Stimulated activated CD8-positive, alpha-beta memory T cell treated with anti-CD3 and anti-CD28 coated beads, Interleukin-7, amount 100 ng/mL, for 24 hours (primary cell): ENCODE measurements around the gene TEX26.

Source experiments
- DNase-seq: peaks from one replicate; pipeline ENCODE4 v3.0.0-alpha.2; 2020; ENCODE audit warnings: low read depth

The TEX26 gene

DNA sequence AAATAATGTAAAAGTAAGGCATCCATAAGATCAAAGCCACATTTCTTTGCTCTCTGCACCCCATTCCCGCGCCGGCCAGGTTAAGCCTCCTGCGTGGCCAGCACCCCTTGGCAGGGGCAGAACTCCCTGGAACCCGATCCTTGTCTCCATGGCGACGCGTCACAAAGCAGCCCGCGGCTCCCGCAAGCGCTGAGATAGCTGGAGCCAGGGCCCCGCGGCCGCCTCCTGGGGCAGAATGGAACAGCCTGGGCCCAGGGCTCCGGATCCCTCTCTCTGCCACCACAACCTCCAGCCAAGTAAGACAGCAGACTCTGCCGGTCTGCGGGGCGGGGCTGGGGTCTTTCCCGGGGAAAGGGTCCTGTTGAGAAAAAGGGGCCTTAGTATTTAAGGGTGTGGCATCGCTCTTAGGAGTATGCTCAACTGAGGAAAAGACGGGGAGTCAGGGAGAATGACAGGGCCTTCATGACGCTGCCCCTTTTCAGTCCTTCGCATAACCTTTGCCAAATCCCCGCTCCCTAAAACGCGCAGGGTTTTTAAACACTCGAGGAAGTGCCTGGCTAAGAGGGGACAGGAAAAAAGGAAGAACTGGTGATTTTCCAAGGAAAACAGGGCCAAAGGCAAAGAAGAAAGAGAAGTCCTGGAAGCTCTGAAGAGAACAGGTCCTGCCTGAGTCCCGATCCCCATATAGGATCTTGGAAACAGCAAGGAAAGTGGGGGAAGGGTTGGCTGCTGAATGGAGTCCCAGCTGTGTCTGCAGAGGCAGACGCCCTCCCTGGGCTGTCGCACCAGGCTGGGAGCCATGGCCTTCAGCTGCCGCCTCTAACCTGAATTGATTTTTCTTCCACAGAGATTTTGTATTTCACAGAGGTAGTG, at the start of gene TEX26:
TSS of gene TEX26 (plus strand) at position 176 of the 873 bp plus-strand sequence. CDS start at position 236, 60 bp downstream.
- no peak for DNase-seq

DNA sequence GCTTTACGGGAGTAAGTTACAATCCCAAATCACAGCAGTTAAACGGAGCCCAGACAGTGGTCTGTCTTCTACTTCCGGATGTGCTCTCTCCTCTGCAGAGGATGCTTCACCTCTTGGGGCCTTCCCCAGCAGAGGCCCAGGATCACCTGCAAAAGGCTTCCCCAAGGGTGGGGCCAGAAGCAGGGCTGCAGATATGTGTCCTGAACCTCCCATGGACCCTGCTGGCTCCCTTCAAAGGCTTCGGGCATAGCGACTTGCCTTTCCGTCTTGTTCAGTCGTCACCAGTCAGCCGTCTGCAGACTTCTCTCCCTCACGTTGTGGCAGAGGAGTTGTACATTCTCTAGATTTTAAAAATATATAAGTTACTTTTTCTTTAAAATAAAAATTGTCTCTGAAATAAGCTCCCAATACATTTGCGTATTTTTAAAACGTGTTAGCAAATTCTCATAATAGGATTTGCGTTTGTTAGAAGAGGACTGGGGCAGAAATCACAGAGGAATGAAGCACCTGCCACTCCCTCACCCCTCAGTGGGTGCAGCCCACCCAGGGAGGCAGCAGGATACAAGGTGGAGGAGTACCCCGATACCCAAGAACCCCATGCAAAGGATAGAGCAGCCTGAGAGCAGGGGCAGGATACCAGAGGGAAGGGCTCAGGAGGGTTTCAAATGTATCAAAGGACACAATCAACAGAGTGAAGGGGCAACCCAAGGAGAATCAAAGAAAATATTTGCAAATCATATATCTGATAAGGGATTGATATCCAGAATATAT, 49.3 kb upstream of the TEX26 start:
- DNase-seq = no peak

DNA sequence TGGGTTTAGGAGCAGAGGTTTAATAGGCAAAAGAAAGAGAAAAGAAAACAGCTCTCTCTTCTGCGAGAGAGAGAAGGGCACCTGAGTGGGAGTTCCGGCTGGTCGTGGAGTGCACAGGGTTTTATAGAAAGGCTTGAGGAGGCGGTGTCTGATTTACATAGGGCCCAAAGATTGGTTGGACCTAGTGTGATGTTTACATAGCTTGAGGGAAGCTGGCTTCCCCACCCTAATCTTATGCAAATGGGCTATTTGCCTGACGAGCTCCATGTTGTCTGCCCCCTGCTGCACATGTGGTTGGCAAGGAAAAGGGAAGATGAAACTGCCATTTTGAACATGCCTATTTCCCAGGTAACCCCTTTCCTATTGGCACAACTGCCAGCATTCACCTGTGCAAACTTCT, 47.9 kb upstream of the TEX26 start:
- DNase-seq = no peak

DNA sequence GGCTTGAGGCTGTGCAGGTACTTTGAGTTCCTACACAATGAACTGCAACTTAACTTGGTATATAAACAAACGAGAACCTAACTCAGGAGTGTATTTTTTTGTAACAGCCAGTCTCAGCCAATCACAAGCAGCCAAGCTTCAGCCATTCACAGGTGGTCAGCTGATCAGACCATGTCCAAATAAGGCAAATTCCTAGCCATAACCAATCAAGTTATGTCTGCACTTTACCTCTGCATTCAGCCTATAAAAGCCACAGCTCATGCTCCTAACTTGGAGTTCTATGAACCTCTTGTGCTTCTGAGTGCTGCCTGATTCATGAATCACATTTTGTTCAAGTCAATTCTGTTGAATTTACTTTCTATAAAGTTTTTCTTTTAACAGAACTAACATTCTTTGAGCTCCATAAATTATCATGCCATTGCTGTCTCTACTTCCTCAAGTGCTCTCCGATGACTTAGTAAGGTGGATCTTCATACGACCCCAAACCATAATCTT, 43.2 kb upstream of the TEX26 start:
- no peak for DNase-seq

DNA sequence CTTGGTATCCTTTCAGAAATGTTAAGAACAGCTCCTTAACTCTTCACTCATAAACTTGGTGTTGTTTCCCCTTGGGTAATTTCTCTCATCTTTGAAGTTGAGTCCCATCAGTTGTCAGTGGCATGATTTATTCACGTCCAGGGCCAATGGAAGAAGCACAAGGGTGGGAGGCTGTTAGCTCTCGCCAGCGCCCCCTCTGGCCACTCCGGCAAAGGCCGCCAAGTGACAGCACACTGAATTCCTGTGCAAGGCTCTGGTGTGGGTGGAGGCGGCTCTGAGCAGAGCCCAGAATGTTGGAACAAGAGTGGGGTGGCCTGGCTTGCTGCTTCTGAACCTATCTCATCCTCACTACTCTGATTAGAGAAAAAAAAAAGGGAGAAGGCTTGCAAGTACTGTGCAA, 39.5 kb upstream of the TEX26 start:
- no peak for DNase-seq

DNA sequence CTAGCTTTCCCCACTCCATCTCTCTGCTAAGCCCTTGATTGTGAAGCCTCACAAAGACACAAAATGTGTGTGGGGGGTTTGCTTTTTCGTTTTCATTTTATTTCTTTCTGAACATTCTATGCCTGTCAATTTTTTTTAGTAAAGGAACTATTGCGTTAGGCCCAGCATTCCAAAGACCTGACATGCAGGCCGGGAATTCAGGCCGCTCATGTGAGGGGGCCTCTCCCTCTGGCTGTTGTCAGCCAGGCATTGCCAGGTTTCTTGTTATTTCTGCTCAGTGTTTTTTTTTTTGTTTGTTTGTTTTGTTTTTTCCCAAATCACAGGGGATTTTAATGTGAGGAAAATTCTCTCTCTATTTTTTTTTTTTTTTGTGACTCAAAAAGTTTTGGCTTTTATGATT, 36.7 kb upstream of the TEX26 start:
- no peak for DNase-seq

DNA sequence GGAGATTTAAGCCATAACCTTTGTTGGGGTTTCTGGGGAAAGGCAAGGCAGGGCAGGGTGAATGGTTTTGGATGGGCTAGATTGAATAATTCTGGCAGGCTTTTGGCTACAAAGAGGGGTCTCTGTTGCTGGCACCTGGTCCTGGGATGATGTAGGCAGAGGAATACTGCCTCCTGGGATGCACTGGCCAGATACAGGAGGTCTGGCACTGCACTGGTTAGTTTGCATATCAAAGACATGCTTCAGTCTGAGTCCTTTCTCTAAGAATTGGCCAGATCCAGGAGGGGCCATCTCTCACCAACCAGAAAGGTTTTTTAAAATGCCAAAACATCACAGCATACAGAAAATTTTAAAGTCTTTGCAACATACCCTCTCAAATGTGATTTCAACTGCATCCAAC, 34.4 kb upstream of the TEX26 start:
- DNase-seq = no peak

DNA sequence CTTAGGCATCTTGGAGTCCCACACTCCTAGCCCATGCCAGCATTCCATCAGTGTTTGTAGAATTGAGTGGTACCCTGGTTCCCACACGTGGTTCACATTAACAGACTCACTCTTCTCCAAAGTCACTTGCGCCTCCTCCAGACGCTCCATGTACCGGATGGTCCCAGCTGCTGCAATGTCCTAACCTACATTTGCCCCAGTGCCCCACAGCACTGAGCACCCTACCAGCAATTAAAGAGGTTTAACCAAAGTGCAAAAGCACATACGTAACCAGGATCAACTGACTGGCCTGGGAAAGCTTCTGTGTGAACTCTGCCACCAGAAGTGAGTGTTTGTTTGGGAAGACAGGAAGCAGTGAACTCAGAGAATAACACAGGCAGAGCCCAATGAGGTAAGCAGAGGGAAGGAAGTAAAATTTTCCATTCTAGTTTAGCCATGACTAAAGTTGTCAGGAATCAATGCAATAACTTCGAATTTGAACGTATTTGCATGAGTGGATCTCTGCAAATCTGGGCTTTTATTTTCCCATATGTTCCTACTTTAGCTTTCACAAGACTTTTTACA, 33.7 kb upstream of the TEX26 start:
- no peak for DNase-seq

DNA sequence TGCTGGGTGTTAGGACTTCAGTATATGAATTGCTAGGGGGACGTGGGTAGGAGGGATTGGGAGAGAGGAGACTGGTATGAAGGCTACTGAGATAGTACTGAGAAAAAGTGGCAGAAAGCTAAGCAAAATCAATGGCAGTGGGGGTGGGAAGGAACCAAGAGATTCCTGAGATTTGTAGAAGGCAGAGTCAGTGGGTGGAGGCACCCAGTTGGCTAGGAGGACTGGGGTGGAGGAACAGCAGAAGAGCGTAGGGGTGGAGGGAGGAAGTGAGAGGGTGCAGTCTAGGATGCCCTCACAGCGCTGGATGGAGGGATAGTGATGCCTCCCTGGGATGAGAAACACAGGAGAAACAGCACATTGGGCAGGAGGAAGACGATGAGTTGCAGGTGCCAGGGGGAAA, 32.0 kb upstream of the TEX26 start:
- DNase-seq = no peak

DNA sequence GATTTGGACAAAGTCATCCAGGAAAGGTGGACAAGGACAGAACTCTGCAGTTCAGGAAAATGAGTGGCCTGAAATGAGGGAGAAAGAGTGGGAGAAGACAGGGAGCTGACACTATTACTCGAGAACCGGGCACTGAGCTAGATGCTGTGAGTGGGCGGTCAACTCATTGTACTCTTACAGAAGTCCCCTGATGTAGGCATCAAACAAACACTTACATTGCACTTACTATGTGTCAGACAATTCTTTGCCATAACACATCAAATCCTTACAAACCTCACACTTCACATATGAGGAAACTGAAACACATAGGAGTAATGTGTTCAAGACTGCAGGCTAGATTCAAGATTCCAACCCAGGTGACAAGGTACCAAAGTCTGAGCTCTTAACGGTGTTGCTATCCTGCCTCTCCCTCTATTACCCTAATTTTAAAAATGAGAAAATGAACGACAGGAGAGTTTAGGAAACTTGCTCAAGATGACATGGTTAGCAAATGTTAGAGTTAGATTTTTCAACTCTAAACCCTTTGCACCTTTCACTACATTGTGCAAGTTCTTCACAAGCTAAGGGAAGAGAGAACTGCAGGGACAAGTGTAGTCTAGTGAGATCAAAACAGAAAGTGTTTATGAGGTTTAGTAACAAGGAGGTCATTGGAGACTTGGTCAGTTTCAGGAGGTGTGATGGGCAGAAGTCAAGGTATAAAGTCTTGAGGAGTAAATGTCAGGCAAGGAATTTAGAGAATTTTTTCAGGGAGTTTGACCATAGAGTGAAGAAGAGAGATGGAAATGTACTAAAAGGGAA, 31.3 kb upstream of the TEX26 start:
- DNase-seq = no peak

DNA sequence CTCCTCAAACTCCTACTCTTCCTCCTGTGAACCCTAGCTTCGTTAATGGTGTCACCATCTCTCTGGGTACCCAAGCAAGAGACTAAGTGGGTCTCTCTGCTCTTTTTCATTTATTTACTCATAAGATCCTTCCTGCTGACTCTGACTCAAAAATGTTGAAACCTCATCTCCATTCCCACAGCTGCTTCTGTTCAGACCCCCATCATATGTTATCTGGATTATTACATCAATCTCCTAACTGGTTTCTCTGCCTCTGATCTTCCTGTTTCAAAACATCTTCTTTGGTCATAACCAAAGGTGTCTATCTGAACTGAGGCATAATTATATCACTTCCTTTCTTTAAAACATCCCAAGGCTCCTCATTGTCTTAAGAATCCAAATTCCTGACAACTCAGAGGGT, 28.4 kb upstream of the TEX26 start:
- no peak for DNase-seq

DNA sequence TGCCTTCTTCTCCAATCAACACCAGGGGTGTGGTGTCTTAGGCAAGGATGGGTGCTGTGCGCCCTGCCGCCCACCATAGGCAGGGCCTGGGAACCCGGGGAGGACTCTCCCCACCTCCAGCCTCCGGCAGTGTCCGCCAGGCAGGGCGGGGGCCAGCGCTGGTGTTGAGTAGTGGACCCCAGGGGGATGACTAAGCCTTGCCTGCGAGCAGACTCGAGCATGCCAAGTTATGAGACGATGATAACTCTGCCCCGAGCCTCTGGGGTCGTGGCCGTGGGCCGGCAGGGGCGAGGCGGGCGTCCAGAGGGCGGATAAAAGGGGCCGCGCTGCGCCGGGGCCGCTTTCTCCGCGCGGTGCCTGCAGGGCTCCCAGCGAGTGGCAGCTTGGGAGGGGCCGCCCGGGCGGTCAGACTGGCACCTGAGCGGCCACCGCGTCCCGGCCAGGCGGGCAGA, 26.5 kb upstream of the TEX26 start, which contains the start of gene MEDAG:
TSS of gene MEDAG (plus strand) at position 340 of the 452 bp plus-strand sequence. CDS start 245 bp downstream, outside the sequence.
- no peak for DNase-seq

DNA sequence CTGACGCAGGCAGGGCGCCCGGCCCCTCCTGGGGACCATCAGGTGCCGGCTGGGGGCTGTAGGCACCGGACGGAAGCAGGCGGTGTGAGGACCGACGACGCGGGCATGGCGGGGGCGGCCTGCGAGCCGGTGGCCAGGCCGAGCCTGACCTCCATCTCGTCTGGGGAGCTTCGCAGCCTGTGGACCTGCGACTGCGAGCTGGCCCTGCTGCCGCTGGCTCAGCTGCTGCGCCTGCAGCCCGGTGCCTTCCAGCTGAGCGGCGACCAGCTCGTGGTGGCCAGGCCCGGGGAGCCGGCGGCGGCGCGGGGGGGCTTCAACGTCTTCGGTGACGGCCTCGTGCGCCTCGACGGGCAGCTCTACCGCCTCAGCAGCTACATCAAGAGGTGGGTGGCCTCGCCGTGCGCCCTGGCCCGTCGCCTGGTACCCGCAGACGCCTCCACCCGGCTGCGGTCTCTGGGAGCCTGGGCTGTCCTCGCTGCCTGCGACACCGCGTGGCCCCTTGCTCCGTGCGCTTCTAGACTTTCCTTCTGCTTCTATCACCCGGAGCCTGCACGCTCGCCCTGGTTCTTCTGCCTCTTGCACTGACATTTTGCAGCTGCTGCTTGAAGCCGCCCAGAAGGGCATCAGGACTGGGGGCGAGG, 25.9 kb upstream of the TEX26 start:
- no peak for DNase-seq

DNA sequence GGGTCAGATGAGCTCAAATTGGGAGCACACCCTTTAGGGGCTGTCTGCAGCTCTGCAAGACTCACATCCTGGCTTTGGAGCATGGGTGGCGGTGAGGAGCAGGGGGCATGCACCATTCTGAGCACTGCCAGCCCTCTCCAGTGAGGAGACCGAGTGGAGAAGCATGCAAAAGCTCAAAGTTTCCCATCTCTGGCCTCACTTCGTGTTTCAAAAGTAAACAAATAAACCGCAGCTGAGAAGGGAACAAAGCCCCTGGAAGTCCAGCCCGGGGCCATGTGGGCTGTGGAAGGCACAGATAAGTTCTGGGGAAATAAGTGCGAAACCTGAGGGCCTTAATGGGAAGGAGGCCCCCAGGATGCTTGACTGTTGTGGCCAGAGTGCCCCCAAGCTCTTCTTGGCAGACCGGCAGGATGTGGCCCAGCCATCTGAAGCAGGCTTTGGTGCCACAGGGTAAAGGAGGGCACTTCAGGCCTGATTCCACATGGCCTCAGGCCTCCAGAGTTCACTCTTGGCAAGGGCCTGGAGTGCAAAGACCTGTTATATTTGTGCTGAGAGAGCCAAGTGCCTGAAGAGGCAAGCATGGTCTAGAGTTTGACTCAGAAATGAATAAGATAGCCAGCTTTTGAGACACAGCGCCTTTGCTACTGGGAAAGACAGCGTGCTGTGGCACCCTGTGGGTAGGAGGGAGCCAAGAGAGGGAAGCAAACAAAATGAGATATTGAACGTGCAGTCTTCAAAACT, 25.2 kb upstream of the TEX26 start:
- no peak for DNase-seq

DNA sequence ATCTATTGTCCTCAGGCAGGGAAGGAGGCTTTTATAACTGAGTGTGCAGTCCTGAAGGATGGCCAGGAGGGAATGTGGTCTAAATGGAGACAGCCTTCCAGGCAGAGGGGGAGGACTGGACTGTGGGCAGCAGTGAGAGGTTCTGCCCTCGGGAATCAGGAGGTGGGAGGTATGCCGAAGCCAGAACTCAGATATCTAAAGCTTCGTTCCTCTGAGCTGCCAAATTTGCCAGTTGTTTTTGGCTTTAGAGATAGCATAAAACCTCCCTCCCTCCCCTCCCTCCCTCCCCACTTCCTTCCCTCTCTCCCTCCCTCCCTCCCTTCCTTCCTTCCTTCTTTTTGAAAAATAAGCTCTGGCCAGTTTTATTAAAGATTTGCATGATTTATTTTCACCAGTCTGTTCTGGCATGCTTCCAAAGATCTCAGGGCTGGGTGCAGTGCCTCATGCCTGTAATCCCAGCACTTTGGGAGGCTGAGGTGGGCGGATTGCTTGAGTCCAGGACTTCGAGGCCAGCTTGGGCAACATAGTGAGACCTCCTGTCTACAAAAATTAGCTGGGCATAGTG, 24.0 kb upstream of the TEX26 start:
- no peak for DNase-seq

DNA sequence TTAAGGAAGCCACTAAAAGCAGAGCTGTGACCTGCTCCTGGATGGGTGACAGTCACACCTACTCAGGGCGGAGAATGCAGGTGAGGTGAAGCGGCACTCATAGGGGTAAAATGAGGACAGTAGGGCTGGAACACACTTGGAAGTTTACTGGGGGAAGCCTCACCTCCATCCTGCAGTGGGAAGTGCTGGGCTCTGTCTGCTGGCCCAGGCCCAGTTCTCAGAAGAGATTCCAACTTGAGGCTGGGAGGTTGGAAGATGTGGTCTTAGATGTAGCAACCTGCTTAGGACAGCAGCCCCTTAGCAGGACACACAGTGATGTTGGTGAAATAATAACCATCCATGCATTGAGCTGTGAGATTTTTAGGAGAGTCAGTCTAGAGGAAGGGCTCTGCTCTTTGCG, 21.8 kb upstream of the TEX26 start:
- no peak for DNase-seq

DNA sequence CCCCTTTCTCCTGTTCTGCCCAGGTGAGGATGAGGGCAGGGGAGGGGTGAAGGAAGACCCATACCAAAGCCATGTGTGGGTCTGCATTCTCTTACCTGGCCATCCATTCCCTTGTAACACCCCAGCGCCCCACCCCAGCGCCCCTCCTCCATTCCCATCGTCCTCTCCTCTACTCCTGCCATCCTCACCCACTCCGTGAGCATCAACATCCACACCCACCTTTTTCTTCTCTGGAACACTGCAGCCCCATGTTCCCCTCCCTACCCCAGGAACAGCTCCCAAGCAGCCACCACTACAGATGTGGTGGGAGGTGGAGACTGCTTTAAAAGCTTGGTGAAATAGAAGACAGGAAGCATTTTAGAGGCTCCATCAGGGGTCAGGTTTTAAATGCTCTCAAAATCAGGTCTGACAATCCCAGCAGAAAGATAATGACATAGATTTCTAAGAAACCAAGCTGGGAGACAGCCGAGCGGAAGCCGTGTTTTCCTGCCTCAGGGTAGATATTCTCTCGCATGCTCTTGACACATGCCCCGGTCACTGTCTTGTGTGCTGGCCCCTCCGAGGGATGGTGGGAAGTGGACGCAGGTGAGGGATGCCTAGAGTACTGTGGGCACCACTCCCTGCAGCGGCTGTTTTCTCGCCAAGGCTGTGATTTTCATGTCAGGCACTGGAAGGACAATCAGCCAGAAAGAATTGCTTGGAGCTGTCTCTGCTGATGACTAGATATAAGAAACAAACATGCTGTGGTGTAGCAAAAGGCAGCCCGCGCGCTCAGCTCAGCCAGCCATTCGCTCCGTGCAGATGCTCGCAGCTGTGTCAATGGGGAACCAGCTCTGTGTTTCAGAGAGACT, 16.5 kb upstream of the TEX26 start:
- DNase-seq = no peak

DNA sequence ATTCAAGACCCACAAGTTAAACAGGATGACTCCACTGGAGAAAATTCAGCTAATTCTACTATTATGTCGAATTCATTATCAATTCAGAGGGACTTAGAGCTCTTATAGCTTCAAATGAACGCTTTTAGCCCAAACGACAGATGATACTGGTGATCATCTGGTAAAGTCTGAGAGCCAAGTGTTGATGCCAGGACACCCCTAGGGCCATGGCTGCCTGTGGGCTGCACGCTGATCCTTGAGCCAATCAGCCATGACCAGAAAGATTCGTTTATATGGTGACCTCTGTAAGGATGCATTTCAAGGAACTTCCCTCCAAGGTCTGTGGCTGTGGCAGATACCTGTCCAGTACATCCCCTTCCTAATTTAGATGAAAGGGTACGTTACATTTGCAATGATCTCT, 15.5 kb upstream of the TEX26 start:
- no peak for DNase-seq
